ENCODE data around the gene NCCRP1.

The NCCRP1 gene

GRCh38 chr19:39224910-39225309 is 28.1 kb downstream of the NCCRP1 start:
- no peak for TF ChIP-seq CTCF (IDR thresholded peaks at IDR 0.05; ENCODE audit: extremely low read depth, missing control alignments)
- DNase-seq (ENCODE audit: low spot score) = no peak

- no peak for TF ChIP-seq CTCF (IDR thresholded peaks at IDR 0.05; ENCODE audit: extremely low read depth, missing control alignments)
Measured at GRCh38 chr19:39230096-39230764, 33.5 kb downstream of the NCCRP1 start.

GRCh38 chr19:39232708-39233107 is 35.9 kb downstream of the NCCRP1 start:
- no peak for TF ChIP-seq CTCF (IDR thresholded peaks at IDR 0.05; ENCODE audit: extremely low read depth, missing control alignments)
- no peak for DNase-seq (ENCODE audit: low spot score)

More at GRCh38 chr19:39230096-39230764, 33.5 kb downstream of the NCCRP1 start:
- no peak for DNase-seq (ENCODE audit: low spot score)

- TF ChIP-seq CTCF (IDR thresholded peaks at IDR 0.05; ENCODE audit: extremely low read depth, missing control alignments) = no peak
- no peak for DNase-seq (ENCODE audit: low spot score)
Measured at GRCh38 chr19:39236527-39236926, 39.8 kb downstream of the NCCRP1 start.

- TF ChIP-seq CTCF (IDR thresholded peaks at IDR 0.05; ENCODE audit: extremely low read depth, missing control alignments) = no peak
- peak; percentile 75 for DNase-seq (ENCODE audit: low spot score)
Measured at GRCh38 chr19:39237200-39238184, 40.7 kb downstream of the NCCRP1 start.

- no peak for DNase-seq (ENCODE audit: low spot score)
- no peak for TF ChIP-seq CTCF (IDR thresholded peaks at IDR 0.05; ENCODE audit: extremely low read depth, missing control alignments)
Measured at GRCh38 chr19:39238209-39238608, 41.4 kb downstream of the NCCRP1 start.

- no peak for TF ChIP-seq CTCF (IDR thresholded peaks at IDR 0.05; ENCODE audit: extremely low read depth, missing control alignments)
- DNase-seq (ENCODE audit: low spot score) = no peak
Measured at GRCh38 chr19:39238944-39239343, 42.2 kb downstream of the NCCRP1 start.
